ENCODE results near the gene EPS8. TPM values are rescaled to one million over a fixed set of nuclear protein-coding genes. Genes with fewer than 3 reads are reported as not detected.
A peak's percentile ranks its signal among the peaks of the same experiment; 100 is the strongest.

The EPS8 gene
- total RNA-seq, 1 experiment from 2014 or later = 36.7 TPM

DNA sequence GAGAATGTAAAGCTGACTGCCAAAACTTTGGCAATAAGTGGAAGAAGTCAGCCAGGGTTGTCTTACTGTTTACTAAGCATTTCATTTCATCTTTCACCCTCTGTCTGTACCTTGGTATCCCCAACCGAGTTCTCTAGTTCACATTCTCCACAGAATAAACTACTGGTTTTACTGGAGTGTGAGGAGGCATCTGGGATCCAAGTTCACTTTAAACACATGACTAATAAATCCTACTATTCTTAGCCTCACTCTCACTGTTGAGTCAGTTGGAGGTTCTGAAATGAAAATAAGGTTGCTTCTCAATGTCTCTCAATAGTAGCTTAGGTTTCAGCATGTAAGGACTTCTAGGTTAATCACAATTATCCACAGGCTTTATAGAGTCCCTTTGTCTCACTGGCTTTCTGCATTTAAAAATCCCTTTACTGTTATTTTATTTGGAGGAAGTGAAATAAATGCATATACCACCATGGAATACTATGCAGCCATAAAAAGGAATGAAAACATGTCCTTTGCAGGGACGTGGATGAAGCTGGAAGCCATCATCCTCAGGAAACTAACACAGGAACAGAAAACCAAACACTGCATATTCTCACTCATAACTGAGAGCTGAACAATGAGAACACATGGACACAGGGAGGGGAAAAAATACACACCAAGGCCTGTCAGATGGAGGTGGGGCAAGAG, 95.8 kb downstream of the EPS8 start:
- peak; percentile 17 for DNase-seq (ENCODE audit: low read depth)

- no peak for DNase-seq (ENCODE audit: low read depth)
Observed at GRCh38 chr12:15691388-15691787, 97.8 kb downstream of the EPS8 start.

- no peak for DNase-seq (ENCODE audit: low read depth)
Observed at GRCh38 chr12:15690320-15690719, 98.9 kb downstream of the EPS8 start.

DNA sequence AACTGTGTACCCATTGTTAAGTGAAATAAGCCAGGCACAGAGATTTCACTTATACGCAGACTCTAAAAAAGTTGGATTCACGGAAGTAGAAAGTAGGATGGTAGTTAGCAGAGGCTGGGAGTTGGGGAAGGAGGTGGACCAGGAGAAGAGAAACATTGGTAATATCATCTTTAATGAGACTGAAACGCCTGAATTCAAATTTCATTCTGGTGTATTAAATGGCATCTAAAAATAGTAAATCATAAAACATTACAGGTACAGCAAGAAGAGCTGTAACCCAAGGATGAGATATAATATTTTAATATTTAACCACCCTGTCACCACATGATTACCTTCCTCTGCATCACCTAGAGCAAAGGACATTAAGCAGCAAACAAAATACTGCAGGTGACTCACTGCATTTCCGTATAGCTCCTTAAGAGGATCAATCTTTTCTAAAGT, 99.4 kb downstream of the EPS8 start:
- DNase-seq (ENCODE audit: low read depth) = no peak

DNA sequence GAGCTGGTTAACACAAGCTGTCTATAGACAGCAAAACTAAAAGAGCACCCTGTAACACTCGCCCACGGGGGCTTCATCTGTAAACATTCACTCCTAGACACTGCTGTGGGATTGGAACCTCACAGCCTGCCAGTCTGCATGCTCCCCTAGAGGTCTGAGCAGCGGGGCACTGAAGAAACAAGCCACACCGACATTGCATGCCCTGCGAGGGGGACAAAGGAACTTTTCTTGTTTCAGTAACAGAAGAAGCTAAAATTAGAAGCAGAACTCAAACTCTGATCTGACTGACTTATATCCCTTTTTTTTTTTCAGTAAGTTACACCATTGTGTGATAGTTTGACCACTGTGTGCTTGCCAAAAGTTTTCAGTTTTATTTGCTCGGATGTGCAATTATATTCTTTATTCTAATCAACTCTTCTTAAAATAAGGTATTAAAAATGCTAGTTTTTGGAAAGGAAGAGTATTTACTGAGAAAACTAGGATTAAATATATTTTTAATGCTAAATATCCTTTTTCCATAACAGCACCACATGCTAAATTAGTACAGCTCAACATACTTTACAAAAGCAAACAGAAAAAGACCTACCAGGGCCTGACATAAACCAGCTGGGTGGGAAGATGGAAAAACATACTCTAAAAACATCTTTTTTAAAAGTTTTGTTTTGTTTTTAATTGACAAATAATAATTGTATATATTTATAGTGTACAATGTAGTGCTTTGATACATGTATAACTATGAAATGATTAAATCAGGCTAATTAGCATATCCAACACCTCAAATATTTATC, 100.2 kb downstream of the EPS8 start:
- DNase-seq (ENCODE audit: low read depth) = no peak

- no peak for DNase-seq (ENCODE audit: low read depth)
Observed at GRCh38 chr12:15688202-15688736, 100.9 kb downstream of the EPS8 start.

- no peak for DNase-seq (ENCODE audit: low read depth)
Observed at GRCh38 chr12:15687583-15687982, 101.6 kb downstream of the EPS8 start.

DNA sequence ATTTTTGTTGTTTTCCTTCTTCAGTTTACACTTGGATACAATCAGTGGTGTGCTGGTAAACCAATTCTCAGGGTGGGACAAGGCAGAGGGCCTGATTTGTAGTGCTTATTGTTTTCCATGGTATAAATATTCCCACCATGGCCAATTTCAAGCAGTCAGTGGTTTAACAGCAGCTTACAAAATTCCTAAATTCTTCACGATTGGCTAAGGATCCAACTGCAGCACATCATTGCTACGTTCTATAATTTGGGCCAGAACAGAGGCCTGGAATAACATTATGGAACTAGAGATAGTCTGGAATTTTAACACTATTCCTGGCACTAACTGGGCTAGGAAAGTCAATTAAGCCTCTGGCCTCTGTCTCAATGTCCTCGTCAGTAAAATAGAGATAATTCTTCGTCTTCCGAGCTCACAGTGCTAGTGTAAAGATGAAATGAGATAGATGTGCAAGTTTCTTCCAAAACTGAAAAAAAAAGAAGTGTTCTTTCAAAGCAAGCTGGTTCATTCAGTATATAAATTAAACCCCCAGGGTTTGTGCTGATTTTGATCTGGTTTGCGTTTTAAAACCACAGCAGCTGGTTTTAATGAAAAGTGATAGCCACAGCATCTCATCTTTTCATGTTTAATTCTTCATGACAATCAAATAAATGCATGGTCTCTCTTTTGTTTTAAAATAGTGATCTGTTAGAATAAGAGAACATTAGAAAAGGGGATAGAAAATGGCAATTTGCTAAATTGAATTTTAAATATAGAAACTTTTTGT, 104.1 kb downstream of the EPS8 start:
- no peak for DNase-seq (ENCODE audit: low read depth)

DNA sequence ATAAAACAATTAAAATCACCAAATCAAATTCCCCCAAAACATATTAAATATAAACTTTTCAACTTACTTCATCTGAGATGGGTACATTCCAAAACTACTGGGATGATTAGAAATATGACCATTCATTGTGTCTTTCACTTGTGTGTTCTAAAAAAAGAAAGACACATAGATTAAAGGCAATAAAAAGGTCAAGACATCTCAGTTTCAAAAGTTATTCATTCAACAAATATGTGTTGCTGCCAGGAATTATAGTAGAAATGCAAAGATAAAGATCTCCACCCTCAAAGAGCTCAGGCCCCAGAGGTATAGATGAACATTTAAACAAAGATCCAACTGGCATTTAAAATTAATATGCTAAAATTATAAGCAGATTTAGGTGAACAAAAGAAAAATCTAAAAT, 106.4 kb downstream of the EPS8 start:
- peak; percentile 21 for DNase-seq (ENCODE audit: low read depth)

GRCh38 chr12:15679151-15679550, 110.0 kb downstream of the EPS8 start:
- no peak for DNase-seq (ENCODE audit: low read depth)

GRCh38 chr12:15677726-15678201, 111.4 kb downstream of the EPS8 start:
- no peak for DNase-seq (ENCODE audit: low read depth)

GRCh38 chr12:15677228-15677627, 112.0 kb downstream of the EPS8 start:
- no peak for DNase-seq (ENCODE audit: low read depth)

DNA sequence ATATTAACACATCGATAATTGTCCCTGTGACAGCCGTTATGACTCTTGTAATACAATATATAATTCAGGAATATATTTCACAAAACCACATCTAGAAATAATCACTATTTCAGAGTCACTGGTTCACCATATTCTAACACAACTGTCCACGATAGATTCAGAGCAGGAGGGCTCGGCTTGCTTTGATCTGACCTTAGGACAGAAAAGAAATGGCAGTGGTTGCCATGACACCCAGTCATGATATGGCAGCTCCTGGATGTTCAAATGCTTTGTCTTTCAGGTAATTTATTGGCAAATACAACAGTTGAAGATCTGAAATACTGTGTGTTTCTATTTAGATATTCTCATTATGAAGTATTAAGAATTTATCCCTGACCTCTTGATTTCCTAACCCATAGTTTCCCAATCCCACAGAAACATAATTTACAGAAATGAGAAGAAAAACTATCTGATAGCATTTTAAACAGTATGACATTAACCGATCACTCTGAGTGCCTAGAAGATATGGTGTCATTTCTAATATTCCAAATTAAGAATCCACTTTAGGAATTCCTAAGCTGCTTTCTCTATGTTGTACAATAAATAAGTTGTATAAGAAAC, 116.4 kb downstream of the EPS8 start:
- no peak for DNase-seq (ENCODE audit: low read depth)

DNA sequence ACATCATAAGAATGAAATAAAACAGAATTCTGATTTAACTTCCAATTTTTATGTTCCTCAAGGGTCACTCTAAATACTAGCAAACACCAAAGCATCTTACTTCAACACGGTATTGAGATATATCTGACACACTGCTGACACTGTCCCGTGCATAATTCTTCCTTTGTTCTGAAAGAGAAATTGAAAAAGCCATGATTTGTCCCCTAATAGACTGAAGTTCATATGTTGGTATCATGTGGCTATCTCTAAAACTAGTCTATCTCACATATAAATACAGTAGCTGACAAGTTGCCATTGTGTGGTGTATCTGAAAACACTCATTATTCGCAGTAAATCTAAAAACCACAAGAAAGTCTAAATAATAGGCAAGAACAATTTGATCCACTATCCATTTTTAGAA, 118.4 kb downstream of the EPS8 start:
- no peak for DNase-seq (ENCODE audit: low read depth)

- no peak for DNase-seq (ENCODE audit: low read depth)
Observed at GRCh38 chr12:15669256-15669948, 119.8 kb downstream of the EPS8 start.

DNA sequence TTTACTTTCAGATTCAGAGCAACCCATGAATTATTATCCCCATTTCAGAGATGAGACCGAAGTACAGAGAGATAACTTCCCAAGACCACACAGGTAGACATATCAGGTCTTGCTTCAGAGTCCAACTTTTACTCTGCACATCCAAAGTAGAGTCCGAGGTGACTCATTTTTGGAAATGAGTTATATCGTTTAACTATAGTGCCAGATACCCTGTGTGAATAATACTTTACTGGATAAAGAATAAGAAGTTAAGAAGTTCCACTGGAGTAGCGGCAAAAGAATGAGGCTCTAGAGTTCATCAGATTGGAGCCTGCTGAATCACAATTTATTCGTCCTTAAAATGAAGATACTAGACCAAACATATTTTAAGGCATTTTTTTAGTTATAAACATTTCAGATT, 124.7 kb downstream of the EPS8 start:
- DNase-seq (ENCODE audit: low read depth) = peak; percentile 8

DNA sequence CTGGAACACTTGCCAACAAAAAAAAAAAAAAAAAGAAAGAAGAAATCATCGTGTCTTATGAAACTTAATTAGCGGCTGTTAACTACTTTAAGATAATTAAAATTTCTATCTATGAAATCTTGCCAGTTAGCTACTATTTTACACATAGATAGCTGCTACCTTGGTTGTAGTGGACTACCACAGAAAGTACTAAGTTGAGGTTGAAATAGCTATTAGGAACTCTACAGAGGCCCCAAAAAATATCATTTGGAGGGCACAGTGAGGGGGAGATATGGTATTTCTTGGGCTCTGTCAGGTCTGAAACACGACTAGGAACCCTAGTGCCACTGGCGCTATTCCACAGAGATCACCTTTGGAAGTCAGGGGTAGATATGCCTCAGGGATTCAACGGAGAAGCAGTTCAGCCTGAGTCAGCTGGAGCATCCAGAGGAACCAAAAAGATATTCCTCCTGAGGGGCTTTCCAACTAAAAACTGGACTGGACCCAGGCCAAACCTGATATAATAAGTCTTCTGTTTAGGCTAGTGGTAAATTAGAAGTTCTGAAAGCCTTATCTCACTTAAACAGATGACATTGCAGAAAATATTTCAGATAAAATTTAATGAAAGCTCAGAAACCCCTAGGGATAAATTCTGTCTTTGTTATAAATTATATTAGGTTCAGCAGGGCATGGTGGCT, 126.1 kb downstream of the EPS8 start:
- DNase-seq (ENCODE audit: low read depth) = no peak

- peak; percentile 95 for DNase-seq (ENCODE audit: low read depth)
Observed at GRCh38 chr12:15662303-15662980, 126.7 kb downstream of the EPS8 start.

GRCh38 chr12:15651371-15651770, 137.8 kb downstream of the EPS8 start:
- DNase-seq (ENCODE audit: low read depth) = no peak

Measured in HT1080 (cell line).